Cortex of kidney (tissue), 1 donor: ENCODE measurements around the gene CNTF.
"Not testable (repeated sequence)": the region's sequence is repeated elsewhere in the genome, so short reads cannot be mapped to it uniquely, and the experiment has no call there.

Source experiments
- DNase-seq: peaks from one replicate; lab custom pipeline; 2025; lab: John Stamatoyannopoulos, UW

CNTF gene

DNA sequence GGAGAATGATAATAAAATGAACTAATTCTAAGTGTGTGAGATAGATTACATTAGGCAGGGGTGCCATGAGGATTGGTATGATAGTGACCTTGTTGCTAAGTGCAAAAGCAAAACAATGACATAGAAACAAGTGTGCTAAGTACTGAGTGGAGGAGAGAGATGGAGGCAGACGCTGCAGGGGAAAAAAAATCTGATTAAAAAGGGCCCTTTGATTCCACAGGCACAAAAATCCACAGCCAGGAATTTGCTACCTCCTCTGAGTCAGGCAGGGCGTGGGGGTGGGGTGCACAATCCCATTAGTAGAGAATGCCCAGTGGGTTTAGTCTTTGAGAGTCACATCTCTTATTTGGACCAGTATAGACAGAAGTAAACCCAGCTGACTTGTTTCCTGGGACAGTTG, at the start of gene CNTF:
TSS of gene CNTF (plus strand) at position 322 of the 400 bp plus-strand sequence. CDS start 88 bp downstream, outside the sequence.
- DNase-seq: no peak

GRCh38 chr11:58572906-58573305, 49.6 kb upstream of the CNTF start:
- not testable (repeated sequence) for DNase-seq

GRCh38 chr11:58573451-58574104, 48.9 kb upstream of the CNTF start:
- DNase-seq: no peak

GRCh38 chr11:58574881-58575280, 47.6 kb upstream of the CNTF start:
- no peak for DNase-seq

- DNase-seq: no peak
These were observed 47.0 kb upstream of the CNTF start, which contains the start of gene LPXN for GRCh38 chr11:58575377-58576020. TSS of gene LPXN (minus strand) at chr11:58575856. CDS start at chr11:58575772, 84 bp downstream.

- no peak for DNase-seq
These were observed 45.5 kb upstream of the CNTF start for GRCh38 chr11:58576887-58577471.

GRCh38 chr11:58577555-58578135, 44.8 kb upstream of the CNTF start:
- DNase-seq: no peak

DNA sequence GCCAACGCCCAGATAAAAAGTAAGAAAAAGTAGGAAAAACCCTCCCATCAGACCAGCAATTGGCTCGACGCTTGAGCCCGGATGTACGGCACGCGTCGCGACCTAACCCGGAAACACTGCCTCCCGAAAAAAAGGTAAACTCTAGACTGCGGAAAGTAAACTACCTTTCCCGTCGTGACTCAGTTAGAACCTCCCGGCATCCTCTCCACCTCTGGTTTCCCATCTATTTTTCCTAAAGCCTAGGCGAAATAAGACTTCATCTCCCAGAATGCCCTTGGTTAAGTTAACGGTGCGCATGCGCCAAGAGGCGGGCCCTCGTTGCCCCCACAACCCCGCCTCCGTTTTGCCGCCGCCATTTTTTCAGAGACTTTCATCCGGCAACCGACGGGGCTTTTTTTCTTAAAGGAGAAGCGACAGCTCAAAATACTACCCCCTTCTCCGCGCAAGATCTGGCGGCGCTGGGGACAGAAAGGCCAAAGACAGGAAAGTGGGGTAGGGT, 44.3 kb upstream of the CNTF start:
- peak; percentile 49 for DNase-seq

DNA sequence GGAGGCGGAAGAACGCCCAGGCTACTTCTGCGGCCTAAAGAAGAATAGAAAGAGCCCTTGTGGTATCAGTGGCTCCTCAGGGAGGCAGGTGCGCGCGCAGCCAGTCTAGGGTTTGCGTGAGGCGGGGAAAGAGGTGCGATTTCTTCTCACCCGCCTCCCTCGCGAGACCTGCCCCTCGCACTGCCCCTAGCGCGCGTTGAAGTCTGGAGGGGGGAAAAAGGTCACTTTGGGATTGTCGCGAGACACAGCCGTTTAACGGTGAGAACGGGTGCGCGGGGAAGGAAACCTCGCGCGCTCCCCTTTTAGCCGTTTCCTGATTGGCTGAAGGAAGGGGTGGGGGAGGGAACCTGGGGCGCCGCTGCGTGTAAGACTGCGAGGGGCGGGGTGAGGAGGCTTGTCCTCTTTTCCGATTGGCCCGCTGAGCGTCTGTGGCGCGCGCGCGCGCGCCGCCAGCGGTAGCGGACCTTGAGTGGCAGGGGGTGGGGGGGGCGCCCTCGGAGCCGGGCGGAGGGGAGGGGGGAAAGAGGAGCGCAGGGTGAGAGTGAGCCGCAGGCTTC, 43.8 kb upstream of the CNTF start, which contains the start of gene ZFP91:
TSS of gene ZFP91 (plus strand) at position 429 of the 557 bp plus-strand sequence. CDS start 219 bp downstream, outside the sequence.
- peak; percentile 71 for DNase-seq

DNA sequence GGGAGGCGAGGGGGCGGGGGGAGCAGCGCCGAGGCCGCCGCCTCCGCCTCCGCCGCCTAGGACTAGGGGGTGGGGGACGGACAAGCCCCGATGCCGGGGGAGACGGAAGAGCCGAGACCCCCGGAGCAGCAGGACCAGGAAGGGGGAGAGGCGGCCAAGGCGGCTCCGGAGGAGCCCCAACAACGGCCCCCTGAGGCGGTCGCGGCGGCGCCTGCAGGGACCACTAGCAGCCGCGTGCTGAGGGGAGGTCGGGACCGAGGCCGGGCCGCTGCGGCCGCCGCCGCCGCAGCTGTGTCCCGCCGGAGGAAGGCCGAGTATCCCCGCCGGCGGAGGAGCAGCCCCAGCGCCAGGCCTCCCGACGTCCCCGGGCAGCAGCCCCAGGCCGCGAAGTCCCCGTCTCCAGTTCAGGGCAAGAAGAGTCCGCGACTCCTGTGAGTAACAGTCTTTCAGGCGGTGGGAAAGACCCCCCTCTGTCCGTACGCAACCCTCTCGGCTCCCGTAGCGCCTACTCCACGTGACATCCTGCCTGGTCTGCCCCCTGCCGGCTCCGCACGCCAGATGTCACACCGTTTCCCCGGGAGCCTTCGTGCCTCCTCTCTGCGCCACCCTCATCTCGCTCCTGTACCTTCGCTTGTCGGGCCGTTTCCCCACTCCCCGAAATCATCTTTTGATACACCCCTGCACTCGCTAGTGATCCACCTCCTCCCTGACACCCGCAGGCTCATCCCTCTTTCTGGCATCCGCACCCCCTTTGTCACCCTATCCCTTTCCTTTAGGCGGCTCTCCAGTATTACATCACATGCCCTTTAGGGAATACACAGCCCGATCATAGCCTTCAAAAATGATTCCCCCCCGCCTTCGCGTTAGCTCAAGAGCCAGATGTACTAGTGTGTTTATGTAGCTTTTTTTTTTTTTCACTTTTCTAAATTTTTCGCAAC, 43.0 kb upstream of the CNTF start:
- peak; percentile 65 for DNase-seq

DNA sequence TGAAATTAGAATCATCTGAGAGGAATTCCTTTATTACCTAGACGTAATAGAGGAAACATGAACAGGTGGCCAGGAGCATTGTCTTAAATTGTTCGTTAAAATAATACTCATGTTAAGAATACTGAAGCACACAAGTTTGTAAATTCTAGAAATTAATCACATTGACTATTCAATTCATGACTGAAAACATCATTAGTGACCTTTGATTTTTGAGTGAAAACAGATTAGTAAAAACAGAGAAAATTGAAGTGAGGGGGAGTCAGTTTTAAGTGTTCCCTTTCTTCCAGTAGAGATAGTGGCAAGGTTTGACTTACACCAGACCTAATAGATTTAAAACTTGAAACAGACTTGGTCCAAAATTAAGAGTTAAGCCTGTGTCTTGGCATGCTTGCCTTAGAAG, 42.2 kb upstream of the CNTF start:
- no peak for DNase-seq

GRCh38 chr11:58582437-58582836, 40.0 kb upstream of the CNTF start:
- no peak for DNase-seq

DNA sequence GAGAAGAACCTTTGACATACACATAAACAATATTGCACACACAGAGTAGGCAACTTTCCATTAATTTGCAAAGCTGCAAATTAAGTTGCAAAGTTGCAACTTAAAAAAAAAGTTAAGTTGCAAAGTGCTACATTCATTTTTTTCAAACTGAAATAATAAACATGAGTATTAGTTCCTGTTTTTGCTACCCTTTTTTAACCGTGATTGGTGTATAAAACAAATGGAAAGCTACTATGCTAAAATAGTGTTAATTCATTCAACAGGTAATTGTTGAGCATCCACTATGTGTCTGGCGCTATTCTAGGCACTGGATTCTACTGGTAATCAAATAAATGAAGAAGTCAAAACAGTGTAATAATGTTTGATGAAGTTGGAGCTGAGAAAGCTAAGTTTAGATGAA, 35.5 kb upstream of the CNTF start:
- DNase-seq: no peak

DNA sequence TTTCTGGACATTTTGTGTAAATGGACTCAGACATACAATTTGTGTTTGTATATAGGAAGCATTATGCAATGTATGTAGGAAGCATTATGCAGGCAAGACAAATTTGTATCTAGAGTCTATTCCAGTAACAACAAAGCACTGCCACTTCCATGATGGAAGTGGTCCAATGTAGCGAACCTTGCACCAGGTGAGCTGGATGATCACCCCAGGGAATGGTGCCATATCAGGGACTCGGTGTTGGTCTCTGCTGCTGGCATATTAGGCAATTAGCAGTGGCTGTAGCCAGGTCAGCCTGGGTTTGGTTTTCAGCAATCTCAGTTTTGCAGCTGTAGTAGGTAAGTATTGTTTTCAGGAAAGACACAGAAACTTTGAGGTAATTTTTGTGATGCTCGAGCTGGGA, 30.8 kb upstream of the CNTF start:
- DNase-seq: no peak

- no peak for DNase-seq
These were observed 29.5 kb upstream of the CNTF start for GRCh38 chr11:58592760-58593472.

- no peak for DNase-seq
These were observed 27.6 kb upstream of the CNTF start for GRCh38 chr11:58594826-58595225.

GRCh38 chr11:58596621-58597020, 25.8 kb upstream of the CNTF start:
- DNase-seq: no peak

GRCh38 chr11:58597486-58598144, 24.9 kb upstream of the CNTF start:
- no peak for DNase-seq

- no peak for DNase-seq
These were observed 22.0 kb upstream of the CNTF start for GRCh38 chr11:58600510-58600909.
